ENCODE results near the gene HNF1B. TPM values are rescaled to one million over a fixed set of nuclear protein-coding genes. Genes with fewer than 3 reads are reported as not detected.

The HNF1B gene
- total and polyA plus RNA-seq, 10 of the 15 experiments (the other 5 are each of a cell fraction or from before 2014, with no cell fraction given): 0.51 to 12.7 (median 1.9) TPM

GRCh38 chr17:37651849-37652248 is 93.0 kb downstream of the HNF1B start:
- in situ Hi-C loops (cut with MboI) (no loop called here), intact Hi-C loops (cut with micrococcal nuclease; ENCODE audit: unreplicated experiment) (loop anchor here (5.0 kb wide), 1 partner anchor 140 kb away; no protein-coding TSS in a partner anchor)
- no peaks in the 10 kb centered on the region for H3K79me2 ChIP-seq (ENCODE audit: control insufficient read depth, insufficient read depth, low read length)
- DNase-seq (ENCODE audit: low read depth, low spot score): no peak
- no peak overlapping the region for H3K4me3 ChIP-seq
- no peak overlapping the region for H2AFZ ChIP-seq (ENCODE audit: control insufficient read depth, low read depth, low read length)
- H3K4me2 ChIP-seq (ENCODE audit: control insufficient read depth, insufficient read depth): no peak overlapping the region
- H3K27me3 ChIP-seq (replicated peaks in 1 of 2; ENCODE audit: control insufficient read depth in 2 of 2, insufficient read depth in 2 of 2, low read length in 1 of 2): no peaks in the 10 kb centered on the region
- ChIA-PET CTCF (interaction anchor here (1.2 kb wide), 1 partner anchor 139 kb away, joined by 5 read pairs; no protein-coding TSS in a partner anchor), POLR2A (no interaction called here), RAD21 (ENCODE audit: unreplicated experiment) (no interaction called here), SMC1A (ENCODE audit: uncharacterized antibody, unreplicated experiment) (interaction anchor here (2.3 to 3.3 kb wide), 2 partner anchors 119 to 140 kb away, joined by 13 to 28 read pairs; no protein-coding TSS in a partner anchor)
- no peak overlapping the region for H3K27ac ChIP-seq (ENCODE audit: control insufficient read depth, insufficient read depth)
- no peaks in the 10 kb centered on the region for H3K9me3 ChIP-seq (replicated peaks; ENCODE audit: control insufficient read depth, insufficient read depth, low read length)
- H3K36me3 ChIP-seq (ENCODE audit: control insufficient read depth in 2 of 2, insufficient read depth in 2 of 2, low read length in 1 of 2): no peaks in the 10 kb centered on the region
- no peak overlapping the region for H3K9ac ChIP-seq (ENCODE audit: control insufficient read depth, insufficient read depth, low read length)
- no TSS peak for BruUV-seq (replicated peaks)
- H3K4me1 ChIP-seq (ENCODE audit: control insufficient read depth, insufficient read depth, low read length): no peaks in the 10 kb centered on the region
- no peak for FAIRE-seq
- no peaks in the 10 kb centered on the region for H4K20me1 ChIP-seq (ENCODE audit: control insufficient read depth, insufficient read depth)
- 2% methylated on average over 2 of the region's 2 CpGs for WGBS (ENCODE audit: insufficient coverage, insufficient replicate concordance, low lambda C conversion rate, missing lambda C conversion rate)
- TF ChIP-seq MYC (IDR thresholded peaks at IDR 0.05; ENCODE audit: insufficient read depth, insufficient read length, insufficient replicate concordance, low read length, severe bottlenecking) (no peak), ZNF622 (IDR thresholded peaks at IDR 0.05) (no peak), POLR2A (IDR thresholded peaks at IDR 0.05; ENCODE audit: low read depth, low read length) (no peak), SMAD5 (IDR thresholded peaks at IDR 0.05; ENCODE audit: low read depth) (no peak), MEF2B (IDR thresholded peaks at IDR 0.05; ENCODE audit: partially characterized antibody, poor library complexity, severe bottlenecking) (no peak), TCF3 (IDR thresholded peaks at IDR 0.05; ENCODE audit: borderline replicate concordance, insufficient read depth, low read depth, low read length) (no peak), STAT3 (IDR thresholded peaks at IDR 0.05; ENCODE audit: low read depth, low read length) (no peak), CHD1 (IDR thresholded peaks at IDR 0.05; ENCODE audit: low read depth, low read length) (no peak), FOS (IDR thresholded peaks at IDR 0.05; ENCODE audit: borderline replicate concordance, extremely low read depth, insufficient read length) (no peak), MEF2A (IDR thresholded peaks at IDR 0.05; ENCODE audit: insufficient read depth, low read depth, low read length) (no peak), BACH1 (IDR thresholded peaks at IDR 0.05; ENCODE audit: borderline replicate concordance) (no peak), EP300 (IDR thresholded peaks at IDR 0.05; ENCODE audit: borderline replicate concordance in 1 of 2, control insufficient read depth in 1 of 2, low read depth in 2 of 2, low read length in 2 of 2) (no peak), PML (IDR thresholded peaks at IDR 0.05; ENCODE audit: low read length) (no peak), SRF (IDR thresholded peaks at IDR 0.05; ENCODE audit: low read depth in 2 of 2, low read length in 2 of 2) (no peak), SREBF2 (IDR thresholded peaks at IDR 0.05; ENCODE audit: low read length) (no peak), KAT2A (conservative IDR thresholded peaks at IDR 0.05; ENCODE audit: control insufficient read depth, low read depth, low read length) (no peak)
- TF ChIP-seq, protein P1, sequence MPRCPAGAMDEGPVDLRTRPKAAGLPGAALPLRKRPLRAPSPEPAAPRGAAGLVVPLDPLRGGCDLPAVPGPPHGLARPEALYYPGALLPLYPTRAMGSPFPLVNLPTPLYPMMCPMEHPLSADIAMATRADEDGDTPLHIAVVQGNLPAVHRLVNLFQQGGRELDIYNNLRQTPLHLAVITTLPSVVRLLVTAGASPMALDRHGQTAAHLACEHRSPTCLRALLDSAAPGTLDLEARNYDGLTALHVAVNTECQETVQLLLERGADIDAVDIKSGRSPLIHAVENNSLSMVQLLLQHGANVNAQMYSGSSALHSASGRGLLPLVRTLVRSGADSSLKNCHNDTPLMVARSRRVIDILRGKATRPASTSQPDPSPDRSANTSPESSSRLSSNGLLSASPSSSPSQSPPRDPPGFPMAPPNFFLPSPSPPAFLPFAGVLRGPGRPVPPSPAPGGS (IDR thresholded peaks at IDR 0.05; ENCODE audit: borderline replicate concordance, insufficient read depth, low read depth, low read length, poor library complexity, severe bottlenecking): no peak
- ATAC-seq: no peak
